ENCODE results near the gene RPS6KA5.

Gene RPS6KA5

GRCh38 chr14:91060351-91061055, at the start of gene RPS6KA5:
Gene RPS6KA5, minus strand, starts transcription at chr14:91060641. Its CDS starts 207 bp downstream, at chr14:91060434.
- TF ChIP-seq EZH2 (IDR thresholded peaks at IDR 0.05; ENCODE audit: borderline replicate concordance, low read length) (no peak), CTCF (IDR thresholded peaks at IDR 0.05; ENCODE audit: low read length) (no peak)
- H4K20me1 ChIP-seq (ENCODE audit: insufficient read depth, low read length), result no peaks in the 10 kb centered on the region
- no peaks in the 10 kb centered on the region for H3K79me2 ChIP-seq (ENCODE audit: insufficient read depth, low read length)
- H3K4me3 ChIP-seq (ENCODE audit: low read depth, low read length, poor library complexity, severe bottlenecking), result peak within 1 kb of the TSS; percentile 85
- H3F3A ChIP-seq (ENCODE audit: insufficient read depth, low read length), result no peaks in the 10 kb centered on the region
- no peaks in the 10 kb centered on the region for H3K36me3 ChIP-seq (ENCODE audit: insufficient read depth, low read length)
- peak within 1 kb of the TSS; percentile 57 for H3K27ac ChIP-seq (ENCODE audit: low read depth, low read length, poor library complexity, severe bottlenecking)
- peak within 1 kb of the TSS; percentile 83; the same call in 1 of the 2 replicates for H2AFZ ChIP-seq (ENCODE audit: low read length)
- no peaks in the 10 kb centered on the region for H3K27me3 ChIP-seq (ENCODE audit: insufficient read depth, low read length)
- H3K9me3 ChIP-seq (ENCODE audit: low read length), result no peaks in the 10 kb centered on the region
- peak within 1 kb of the TSS; percentile 88 for H3K9ac ChIP-seq (ENCODE audit: low read length)
- peak within 1 kb of the TSS; percentile 81 for H3K4me2 ChIP-seq (ENCODE audit: low read length)
- H3K4me1 ChIP-seq (ENCODE audit: insufficient read depth, low read length, severe bottlenecking), result peaks cover 27% of the 10 kb centered on the region
- no peaks in the 10 kb centered on the region for H3K9me2 ChIP-seq (ENCODE audit: low read depth, low read length)

GRCh38 chr14:91108941-91109611, 48.6 kb upstream of the RPS6KA5 start:
- no peaks in the 10 kb centered on the region for H3K79me2 ChIP-seq (ENCODE audit: insufficient read depth, low read length)

GRCh38 chr14:91103116-91103515, 42.7 kb upstream of the RPS6KA5 start:
- no peaks in the 10 kb centered on the region for H3K36me3 ChIP-seq (ENCODE audit: insufficient read depth, low read length)
- no peak overlapping the region for H3K27ac ChIP-seq (ENCODE audit: low read depth, low read length, poor library complexity, severe bottlenecking)
- no peak overlapping the region for H2AFZ ChIP-seq (ENCODE audit: low read length)

More at GRCh38 chr14:91108941-91109611, 48.6 kb upstream of the RPS6KA5 start:
- H3K27me3 ChIP-seq (ENCODE audit: insufficient read depth, low read length), result no peaks in the 10 kb centered on the region
- peaks cover 26% of the 10 kb centered on the region for H3K4me1 ChIP-seq (ENCODE audit: insufficient read depth, low read length, severe bottlenecking)
- H3K9ac ChIP-seq (ENCODE audit: low read length), result no peak overlapping the region
- H3K4me2 ChIP-seq (ENCODE audit: low read length), result peak overlapping the region; percentile 4; the same call in 1 of the 2 replicates
- H3K9me2 ChIP-seq (ENCODE audit: low read depth, low read length), result no peaks in the 10 kb centered on the region
- no peak overlapping the region for H3K27ac ChIP-seq (ENCODE audit: low read depth, low read length, poor library complexity, severe bottlenecking)
- TF ChIP-seq EZH2 (IDR thresholded peaks at IDR 0.05; ENCODE audit: borderline replicate concordance, low read length) (no peak), CTCF (IDR thresholded peaks at IDR 0.05; ENCODE audit: low read length) (no peak)
- H3K9me3 ChIP-seq (ENCODE audit: low read length), result no peaks in the 10 kb centered on the region
- H4K20me1 ChIP-seq (ENCODE audit: insufficient read depth, low read length), result no peaks in the 10 kb centered on the region
- H3K36me3 ChIP-seq (ENCODE audit: insufficient read depth, low read length), result no peaks in the 10 kb centered on the region
- no peak overlapping the region for H3K4me3 ChIP-seq (ENCODE audit: low read depth, low read length, poor library complexity, severe bottlenecking)
- no peaks in the 10 kb centered on the region for H3F3A ChIP-seq (ENCODE audit: insufficient read depth, low read length)
- 0 out of 2 replicates have a peak overlapping the region, but pooled peaks have one; percentile 34 for H2AFZ ChIP-seq (ENCODE audit: low read length)

More at GRCh38 chr14:91103116-91103515, 42.7 kb upstream of the RPS6KA5 start:
- no peaks in the 10 kb centered on the region; the same call in 1 of the 2 replicates for H3K27me3 ChIP-seq (ENCODE audit: insufficient read depth, low read length)
- H3K4me2 ChIP-seq (ENCODE audit: low read length), result no peak overlapping the region
- H3F3A ChIP-seq (ENCODE audit: insufficient read depth, low read length), result no peaks in the 10 kb centered on the region
- no peaks in the 10 kb centered on the region for H3K79me2 ChIP-seq (ENCODE audit: insufficient read depth, low read length)
- no peak for TF ChIP-seq CTCF (IDR thresholded peaks at IDR 0.05; ENCODE audit: low read length)
- no peak for TF ChIP-seq EZH2 (IDR thresholded peaks at IDR 0.05; ENCODE audit: borderline replicate concordance, low read length)
- no peaks in the 10 kb centered on the region for H3K9me2 ChIP-seq (ENCODE audit: low read depth, low read length)
- no peaks in the 10 kb centered on the region for H3K4me1 ChIP-seq (ENCODE audit: insufficient read depth, low read length, severe bottlenecking)
- H4K20me1 ChIP-seq (ENCODE audit: insufficient read depth, low read length), result no peaks in the 10 kb centered on the region
- no peak overlapping the region for H3K9ac ChIP-seq (ENCODE audit: low read length)
- no peaks in the 10 kb centered on the region for H3K9me3 ChIP-seq (ENCODE audit: low read length)
- H3K4me3 ChIP-seq (ENCODE audit: low read depth, low read length, poor library complexity, severe bottlenecking), result no peak overlapping the region
